HG03095 (cell line): Measurements from ENCODE around the gene TFPI.
"Not testable (repeated sequence)": the region's sequence is repeated elsewhere in the genome, so short reads cannot be mapped to it uniquely, and the experiment has no call there.

Experiments used
- ATAC-seq: cut with Tn5 transposase; IDR thresholded peaks from one replicate; pipeline ENCODE4 v1.9.1; 2021; ENCODE audit warnings: moderate library complexity; ENCODE audit not compliant: unreplicated experiment

TFPI gene

DNA sequence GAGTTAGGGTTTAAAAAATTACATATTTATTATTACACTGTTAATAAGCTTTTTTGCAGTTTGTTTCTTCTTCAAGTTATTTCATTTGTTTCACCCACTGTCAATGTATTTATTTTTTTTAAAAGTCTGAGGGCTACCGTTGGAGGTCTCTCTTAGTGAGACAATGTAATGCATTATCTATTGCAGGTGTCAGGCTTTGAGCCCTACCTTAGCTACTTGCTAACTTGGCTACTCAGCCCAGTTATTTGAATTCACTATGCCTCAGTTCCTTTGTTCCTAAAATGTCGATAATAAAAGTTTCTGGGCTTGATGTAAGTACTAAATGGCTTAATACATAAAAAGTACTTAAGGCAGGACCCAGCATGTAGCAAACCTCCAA lies 458 bp upstream of the TFPI start:
- no peak for ATAC-seq

GRCh38 chr2:187552828-187553681 lies 1.2 kb downstream of the TFPI start:
- ATAC-seq, result no peak

GRCh38 chr2:187552381-187552780 lies 1.9 kb downstream of the TFPI start:
- ATAC-seq, result no peak

- no peak for ATAC-seq
Observed at GRCh38 chr2:187550857-187551256, 3.4 kb downstream of the TFPI start.

DNA sequence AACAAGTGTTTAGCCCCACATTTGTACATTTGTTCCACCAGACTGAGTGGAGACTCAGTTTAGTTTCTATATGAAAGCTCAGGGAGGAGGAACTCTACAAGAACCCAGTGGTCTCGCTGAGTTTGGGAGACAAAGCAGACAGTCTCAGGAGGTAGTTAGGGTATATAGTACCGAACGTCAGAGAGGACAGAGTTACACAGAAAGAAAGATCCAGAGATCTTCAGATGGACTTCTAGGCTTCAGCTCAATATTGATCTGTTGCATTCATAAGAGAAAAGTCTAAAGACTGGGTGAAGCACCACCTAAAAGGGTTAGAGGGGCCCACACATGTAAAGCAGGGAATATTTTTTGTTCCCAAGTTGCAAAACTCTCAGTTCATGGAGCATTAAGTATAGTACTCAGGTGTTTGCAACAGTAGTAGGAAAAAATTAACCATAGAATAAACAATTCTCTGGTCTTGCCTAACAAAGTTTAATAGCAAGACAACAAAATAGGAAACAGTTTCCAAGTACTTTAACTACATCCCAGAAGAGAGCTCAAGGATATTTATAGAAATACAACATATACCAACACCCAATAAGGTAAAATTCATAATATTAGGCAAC lies 4.2 kb downstream of the TFPI start:
- ATAC-seq, result no peak

- no peak for ATAC-seq
Observed at GRCh38 chr2:187549193-187549592, 5.0 kb downstream of the TFPI start.

GRCh38 chr2:187548656-187549055 lies 5.6 kb downstream of the TFPI start:
- no peak for ATAC-seq

- ATAC-seq, result no peak
Observed at GRCh38 chr2:187547353-187547979, 6.8 kb downstream of the TFPI start.

GRCh38 chr2:187546762-187547333 lies 7.4 kb downstream of the TFPI start:
- no peak for ATAC-seq

DNA sequence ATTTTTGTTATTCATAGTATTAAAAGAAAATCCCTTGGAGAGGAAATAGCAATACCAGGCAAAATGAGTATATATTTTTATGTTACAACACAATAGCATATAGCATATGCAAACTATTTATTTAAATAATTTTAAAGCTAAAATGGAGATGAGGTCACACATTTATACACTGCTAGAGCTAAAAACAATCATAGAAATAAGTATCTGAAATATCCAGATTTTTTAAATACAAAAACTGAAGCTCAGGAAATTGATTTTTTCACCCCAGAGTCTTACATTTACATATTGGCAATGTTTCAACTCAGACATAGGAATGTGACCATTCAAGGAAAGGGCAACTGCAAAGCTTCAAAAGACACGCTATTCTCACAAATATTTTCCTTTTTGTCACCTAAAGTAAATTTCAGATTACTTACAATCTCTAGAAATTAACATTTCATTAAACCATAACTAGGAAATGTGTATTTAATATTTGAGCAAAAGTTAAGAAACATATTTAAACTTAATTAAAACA lies 8.9 kb downstream of the TFPI start:
- no peak for ATAC-seq

GRCh38 chr2:187544371-187545080 lies 9.7 kb downstream of the TFPI start:
- no peak for ATAC-seq

DNA sequence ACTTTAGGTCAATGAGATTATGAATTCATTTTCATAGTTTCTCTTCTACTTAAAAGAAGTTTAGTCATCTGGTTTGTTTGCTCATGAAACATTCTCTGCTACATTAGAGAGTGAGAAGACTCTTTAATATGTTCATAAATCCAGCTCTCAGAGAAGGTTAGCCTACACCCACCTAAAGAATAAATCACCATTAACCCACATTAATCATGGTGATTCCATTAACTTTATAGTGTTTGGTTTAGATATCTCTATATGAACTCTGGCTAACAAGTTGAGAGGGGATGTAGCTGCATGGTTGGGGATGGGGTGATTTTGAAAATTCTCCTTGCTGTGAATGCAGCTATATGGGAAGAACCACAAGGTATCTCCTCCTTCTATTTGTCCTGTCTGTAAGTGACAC lies 10.7 kb downstream of the TFPI start:
- no peak for ATAC-seq

DNA sequence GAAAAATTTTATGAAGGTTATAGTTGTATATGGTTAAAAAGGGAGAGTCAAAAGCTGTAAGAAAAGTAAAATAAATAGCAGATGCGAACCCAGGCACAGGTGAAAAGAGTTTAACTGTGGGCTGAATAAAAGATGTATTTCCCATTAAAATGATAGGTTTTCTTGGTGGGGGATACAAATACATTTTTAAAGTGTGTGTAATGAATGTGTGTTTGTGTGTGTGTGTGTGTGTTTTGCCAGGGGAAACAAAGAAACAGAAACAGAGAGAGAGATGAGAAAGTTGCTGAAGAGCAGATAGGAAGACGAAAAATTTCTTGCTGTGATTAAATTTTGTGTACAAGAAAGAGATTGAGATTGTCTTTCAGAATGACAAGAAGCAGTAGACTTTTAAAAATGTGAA lies 12.1 kb downstream of the TFPI start:
- ATAC-seq, result no peak

DNA sequence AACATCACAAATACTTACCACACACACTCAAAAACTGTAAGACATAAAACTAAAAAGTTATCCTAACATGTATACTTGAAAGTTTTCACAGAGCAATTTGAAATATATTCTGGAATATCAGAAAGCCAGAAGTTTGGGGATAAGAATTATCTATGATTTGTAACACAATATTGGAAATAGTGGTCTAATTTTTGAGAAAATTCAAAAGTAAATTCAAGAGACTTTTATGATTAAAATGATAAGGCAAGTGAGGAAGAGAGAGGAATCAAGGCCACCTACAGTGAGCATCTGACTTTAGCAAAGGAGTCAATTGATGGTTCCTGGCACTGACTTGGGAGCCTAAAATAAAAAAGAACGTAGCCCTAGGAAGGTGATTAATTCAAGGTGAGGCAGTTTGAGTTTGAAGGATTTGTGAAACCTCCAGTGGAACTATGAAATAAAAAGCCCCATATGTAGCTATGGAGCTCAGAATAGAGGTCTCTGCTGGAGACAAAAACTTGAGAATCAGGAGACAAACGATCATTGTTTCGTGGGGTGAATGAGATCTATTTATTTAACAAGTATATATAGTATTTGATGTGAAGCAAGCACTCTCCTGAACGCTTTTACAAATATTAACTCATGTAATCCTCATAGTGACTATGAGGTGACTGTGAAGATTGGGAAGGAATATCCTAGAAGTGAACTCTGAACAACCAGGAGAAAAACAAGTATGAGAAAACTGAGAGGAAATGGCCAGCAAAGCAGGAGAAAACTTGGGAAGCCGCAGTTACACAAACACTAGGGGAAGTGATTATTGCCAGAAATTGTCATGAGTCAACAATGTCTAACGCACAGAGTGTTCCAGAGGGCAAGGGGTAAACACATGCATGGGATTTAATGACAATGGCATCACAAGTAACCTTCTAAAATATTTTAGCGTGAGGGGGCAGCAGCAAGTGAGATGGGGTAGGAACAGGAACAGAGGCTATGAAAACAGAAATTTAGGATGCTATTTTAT lies 12.8 kb downstream of the TFPI start:
- ATAC-seq, result no peak

- ATAC-seq, result not testable (repeated sequence)
Observed at GRCh38 chr2:187538222-187538621, 16.0 kb downstream of the TFPI start.

DNA sequence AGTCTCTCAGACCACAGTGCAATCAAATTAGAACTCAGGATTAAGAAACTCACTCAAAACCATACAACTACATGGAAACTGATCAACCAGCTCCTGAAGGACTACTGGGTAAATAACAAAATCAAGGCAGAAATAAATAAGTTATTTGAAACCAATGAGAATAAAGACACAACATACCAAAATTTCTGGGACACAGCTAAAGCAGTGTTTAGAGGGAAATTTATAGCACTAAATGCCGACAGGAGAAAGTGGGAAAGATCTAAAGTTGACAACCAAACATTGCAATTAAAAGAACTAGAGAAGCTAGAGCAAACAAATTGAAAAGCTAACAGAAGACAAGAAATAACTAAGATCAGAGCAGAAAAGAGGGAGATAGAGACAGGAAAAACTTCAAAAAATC lies 18.9 kb downstream of the TFPI start:
- not testable (repeated sequence) for ATAC-seq

DNA sequence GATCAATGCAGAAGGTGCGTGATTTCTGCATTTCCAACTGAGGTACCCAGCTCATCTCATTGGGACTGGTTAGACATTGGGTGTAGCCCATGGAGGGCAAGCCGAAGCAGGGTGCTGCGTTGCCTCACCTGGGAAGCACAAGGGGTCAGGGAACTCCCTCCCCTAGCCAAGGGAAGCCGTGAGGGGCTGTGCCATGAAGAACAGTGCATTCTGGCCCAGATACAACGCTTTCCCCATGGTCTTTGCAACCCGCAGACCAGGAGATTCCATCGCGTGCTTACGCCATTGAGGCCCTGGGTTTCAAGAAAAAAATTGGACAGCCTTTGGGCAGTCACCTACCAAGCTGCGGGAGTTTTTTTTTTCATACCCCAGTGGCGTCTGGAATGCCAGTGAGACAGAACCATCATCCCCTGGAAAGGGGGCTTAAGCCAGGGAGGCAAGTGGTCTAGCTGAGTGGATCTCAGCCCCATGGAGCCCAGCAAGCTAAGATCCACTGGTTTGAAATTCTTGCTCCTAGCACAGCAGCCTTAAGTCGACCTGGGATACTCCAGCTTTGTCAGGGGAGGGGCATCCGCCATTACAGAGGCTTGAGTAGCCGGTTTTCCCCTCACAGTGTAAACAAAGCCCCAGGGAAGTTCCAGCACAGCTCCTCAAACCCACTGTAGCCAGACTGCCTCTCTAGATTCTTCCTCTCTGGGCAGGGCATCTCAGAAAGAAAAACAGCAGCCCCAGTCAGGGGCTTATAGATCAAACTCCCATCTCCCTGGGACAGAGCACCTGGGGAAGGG lies 21.7 kb downstream of the TFPI start:
- ATAC-seq, result no peak

DNA sequence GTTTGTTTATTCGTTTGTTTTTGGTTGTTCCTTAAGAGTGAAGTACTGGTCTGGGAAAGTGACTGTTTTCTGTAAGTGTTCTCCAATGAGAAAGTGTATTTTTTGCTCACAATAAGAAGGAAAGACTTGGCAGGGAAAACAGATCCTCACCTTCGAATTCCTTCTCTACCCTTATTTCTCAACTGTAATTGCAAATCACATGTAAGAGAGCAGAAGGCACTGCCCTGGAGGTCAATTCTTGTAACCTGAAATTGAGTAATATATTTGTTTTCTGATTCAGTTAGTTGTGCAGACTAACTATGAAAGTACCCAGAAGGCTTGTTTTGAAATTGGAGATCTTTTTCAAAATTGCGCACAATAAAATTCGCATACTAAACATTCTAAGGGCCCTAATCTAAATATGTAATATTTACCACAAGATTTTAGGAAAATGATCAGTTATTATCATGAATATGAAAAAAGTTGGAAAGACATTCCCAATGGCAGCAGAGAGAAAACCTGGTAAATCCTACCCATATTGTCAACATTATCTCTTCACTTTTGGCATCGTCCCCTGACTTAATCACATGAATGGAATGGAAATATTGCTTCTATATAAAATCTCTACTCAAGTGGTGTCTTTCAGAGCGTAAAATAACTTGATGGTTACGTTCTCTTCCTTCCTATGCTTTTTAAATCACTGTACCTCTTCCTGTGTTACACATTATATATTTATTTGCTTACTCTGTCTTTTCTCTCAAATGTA lies 24.1 kb downstream of the TFPI start:
- ATAC-seq, result no peak
